SJSA1 (cell line): ENCODE results near the gene SYF2. TPM values are rescaled to one million over a fixed set of nuclear protein-coding genes. Genes with fewer than 3 reads are reported as not detected.
"Not testable (repeated sequence)": the region's sequence is repeated elsewhere in the genome, so short reads cannot be mapped to it uniquely, and the experiment has no call there.

Experiments
- DNase-seq, 2 experiments: peaks; one replicate each; pipeline ENCODE4 v3.0.0-alpha.2; 2015 to 2020; ENCODE audit warnings: low spot score in 2 of 2, low read depth in 1 of 2
- H3K27ac ChIP-seq: fragments of 250-450 bp; sonication (Bioruptor Pico); 2 replicates; pipeline ENCODE4 v1.5.1; 2020; ENCODE audit warnings: mild to moderate bottlenecking, moderate library complexity
- H3K27me3 ChIP-seq: fragments of 250-450 bp; sonication (Bioruptor Pico); replicated peaks from 2 replicates; pipeline ENCODE4 v1.5.1; 2020; ENCODE audit warnings: mild to moderate bottlenecking, moderate library complexity
- H3K36me3 ChIP-seq: fragments of 250-450 bp; sonication (Bioruptor Pico); 2 replicates; pipeline ENCODE4 v1.5.1; 2020; ENCODE audit warnings: mild to moderate bottlenecking
- H3K4me1 ChIP-seq: fragments of 250-450 bp; sonication (Bioruptor Pico); replicated peaks from 2 replicates; pipeline ENCODE4 v1.6.1; 2021; ENCODE audit warnings: mild to moderate bottlenecking
- H3K4me3 ChIP-seq: fragments of 250-450 bp; sonication (Bioruptor Pico); 2 replicates; pipeline ENCODE4 v1.5.1; 2020; ENCODE audit warnings: mild to moderate bottlenecking
- H3K9me3 ChIP-seq: fragments of 250-450 bp; sonication (Bioruptor Pico); replicated peaks from 2 replicates; pipeline ENCODE4 v1.5.1; 2020; ENCODE audit warnings: mild to moderate bottlenecking
- total RNA-seq: library from RNA; depleted of rRNA; stranded (reverse); fragments of >200 nt; shearing (Covaris generic); gene quantifications from 2 replicates; pipeline ENCODE4 v1.2.3, GENCODE V29; 2014

SYF2 gene
- total RNA-seq, 1 experiment from 2014 or later, result 34.0 TPM

- H3K9me3 ChIP-seq, result no peaks in the 10 kb centered on the region
- no peaks in the 10 kb centered on the region for H3K27me3 ChIP-seq
- DNase-seq, result no peak
- peaks cover 4% of the 10 kb centered on the region for H3K4me1 ChIP-seq
- H3K27ac ChIP-seq, result no peak overlapping the region
- H3K36me3 ChIP-seq, result no peaks in the 10 kb centered on the region
- H3K4me3 ChIP-seq, result no peak overlapping the region
Observed at GRCh38 chr1:25192154-25192553, 40.1 kb downstream of the SYF2 start.

- no peak for DNase-seq
- Histone ChIP-seq H3K4me1 (no peaks in the 10 kb centered on the region), H3K4me3 (no peak overlapping the region), H3K27ac (no peak overlapping the region), H3K27me3 (no peaks in the 10 kb centered on the region), H3K36me3 (no peaks in the 10 kb centered on the region), H3K9me3 (no peaks in the 10 kb centered on the region)
Observed at GRCh38 chr1:25190260-25190659, 42.0 kb downstream of the SYF2 start.

GRCh38 chr1:25187904-25188303, 44.4 kb downstream of the SYF2 start:
- H3K9me3 ChIP-seq, DNase-seq, H3K4me3 ChIP-seq, H3K27ac ChIP-seq, H3K36me3 ChIP-seq, H3K4me1 ChIP-seq, H3K27me3 ChIP-seq: not testable (repeated sequence)

- Histone ChIP-seq H3K9me3 (no peaks in the 10 kb centered on the region), H3K27ac (no peak overlapping the region)
Observed at GRCh38 chr1:25187077-25187476, 45.2 kb downstream of the SYF2 start.

GRCh38 chr1:25186161-25187007, 45.9 kb downstream of the SYF2 start:
- Histone ChIP-seq H3K9me3 (no peaks in the 10 kb centered on the region), H3K27me3 (no peaks in the 10 kb centered on the region)

More at GRCh38 chr1:25187077-25187476, 45.2 kb downstream of the SYF2 start:
- Histone ChIP-seq H3K4me1 (peaks cover 6% of the 10 kb centered on the region), H3K4me3 (no peak overlapping the region), H3K27me3 (no peaks in the 10 kb centered on the region), H3K36me3 (no peaks in the 10 kb centered on the region)
- no peak for DNase-seq

GRCh38 chr1:25185409-25186160, 46.7 kb downstream of the SYF2 start:
- Histone ChIP-seq H3K9me3 (no peaks in the 10 kb centered on the region), H3K27ac (no peak overlapping the region), H3K4me1 (peaks cover 6% of the 10 kb centered on the region), H3K36me3 (no peaks in the 10 kb centered on the region), H3K4me3 (no peak overlapping the region), H3K27me3 (no peaks in the 10 kb centered on the region)
- no peak for DNase-seq

More at GRCh38 chr1:25186161-25187007, 45.9 kb downstream of the SYF2 start:
- no peak for DNase-seq
- no peaks in the 10 kb centered on the region for H3K36me3 ChIP-seq
- no peak overlapping the region for H3K4me3 ChIP-seq
- H3K4me1 ChIP-seq, result peaks cover 6% of the 10 kb centered on the region
- no peak overlapping the region for H3K27ac ChIP-seq

- no peak for DNase-seq
- Histone ChIP-seq H3K4me3 (no peak overlapping the region), H3K4me1 (peaks cover 6% of the 10 kb centered on the region)
Observed at GRCh38 chr1:25184001-25184762, 48.1 kb downstream of the SYF2 start.

GRCh38 chr1:25183126-25183980, 48.9 kb downstream of the SYF2 start:
- Histone ChIP-seq H3K4me1 (peaks cover 6% of the 10 kb centered on the region), H3K36me3 (no peaks in the 10 kb centered on the region), H3K9me3 (no peaks in the 10 kb centered on the region), H3K27ac (no peak overlapping the region), H3K4me3 (no peak overlapping the region), H3K27me3 (no peaks in the 10 kb centered on the region)
- DNase-seq, result no peak

More at GRCh38 chr1:25184001-25184762, 48.1 kb downstream of the SYF2 start:
- Histone ChIP-seq H3K27me3 (no peaks in the 10 kb centered on the region), H3K36me3 (no peaks in the 10 kb centered on the region), H3K27ac (no peak overlapping the region), H3K9me3 (no peaks in the 10 kb centered on the region)

- no peak overlapping the region for H3K4me3 ChIP-seq
- DNase-seq, result peak; percentile 63 to 74
- H3K9me3 ChIP-seq, result no peaks in the 10 kb centered on the region
- no peak overlapping the region for H3K27ac ChIP-seq
- no peaks in the 10 kb centered on the region for H3K27me3 ChIP-seq
- H3K4me1 ChIP-seq, result peaks cover 6% of the 10 kb centered on the region
- no peaks in the 10 kb centered on the region for H3K36me3 ChIP-seq
Observed at GRCh38 chr1:25182629-25183028, 49.7 kb downstream of the SYF2 start.

GRCh38 chr1:25180996-25181395, 51.3 kb downstream of the SYF2 start:
- H3K4me1 ChIP-seq, result peaks cover 6% of the 10 kb centered on the region
- DNase-seq, result no peak

GRCh38 chr1:25178917-25179561, 53.3 kb downstream of the SYF2 start:
- Histone ChIP-seq H3K4me1 (peaks cover 6% of the 10 kb centered on the region), H3K27ac (no peak overlapping the region), H3K4me3 (no peak overlapping the region), H3K9me3 (no peaks in the 10 kb centered on the region; the same call in 1 of the 2 replicates), H3K27me3 (no peaks in the 10 kb centered on the region), H3K36me3 (no peaks in the 10 kb centered on the region)
- DNase-seq, result peak in 1 of 2 experiments; percentile 21

More at GRCh38 chr1:25180996-25181395, 51.3 kb downstream of the SYF2 start:
- no peaks in the 10 kb centered on the region for H3K36me3 ChIP-seq
- H3K27ac ChIP-seq, result no peak overlapping the region
- H3K27me3 ChIP-seq, result no peaks in the 10 kb centered on the region
- no peak overlapping the region for H3K4me3 ChIP-seq
- no peaks in the 10 kb centered on the region; the same call in 1 of the 2 replicates for H3K9me3 ChIP-seq

- Histone ChIP-seq H3K36me3 (no peaks in the 10 kb centered on the region), H3K27me3 (no peaks in the 10 kb centered on the region), H3K4me1 (no peaks in the 10 kb centered on the region), H3K27ac (no peak overlapping the region), H3K4me3 (no peak overlapping the region), H3K9me3 (no peaks in the 10 kb centered on the region; the same call in 1 of the 2 replicates)
- no peak for DNase-seq
Observed at GRCh38 chr1:25174730-25175612, 57.3 kb downstream of the SYF2 start.
